Memory B cell (primary cell): ENCODE results near the gene CRLF3.

Source experiments
- ATAC-seq: fragments of 150-1000 bp; cut with Tn5 transposase; 2 replicates; pipeline ENCODE4 v1.10.0; 2021; ENCODE audit warnings: low read depth, mild to moderate bottlenecking, moderate library complexity
- DNase-seq, 2 donors: peaks; one replicate each; pipeline ENCODE4 v3.0.0; 2022; ENCODE audit warnings: low spot score in 2 of 2
- H3K27ac Mint-ChIP-seq: one replicate; pipeline ENCODE4 v1.8.0; 2022; ENCODE audit warnings: mild to moderate bottlenecking, moderate library complexity, mixed read lengths
- H3K27me3 Mint-ChIP-seq: one replicate; pipeline ENCODE4 v1.8.0; 2022; ENCODE audit warnings: mixed read lengths
- H3K36me3 Mint-ChIP-seq: one replicate; pipeline ENCODE4 v1.8.0; 2022; ENCODE audit warnings: mild to moderate bottlenecking, mixed read lengths
- H3K4me1 Mint-ChIP-seq: one replicate; pipeline ENCODE4 v1.8.0; 2022; ENCODE audit warnings: mixed read lengths
- H3K4me3 Mint-ChIP-seq: one replicate; pipeline ENCODE4 v1.8.0; 2022; ENCODE audit warnings: mild to moderate bottlenecking, moderate library complexity, mixed read lengths
- H3K9me3 Mint-ChIP-seq: one replicate; pipeline ENCODE4 v1.8.0; 2022; ENCODE audit warnings: mixed read lengths

CRLF3 gene

DNA sequence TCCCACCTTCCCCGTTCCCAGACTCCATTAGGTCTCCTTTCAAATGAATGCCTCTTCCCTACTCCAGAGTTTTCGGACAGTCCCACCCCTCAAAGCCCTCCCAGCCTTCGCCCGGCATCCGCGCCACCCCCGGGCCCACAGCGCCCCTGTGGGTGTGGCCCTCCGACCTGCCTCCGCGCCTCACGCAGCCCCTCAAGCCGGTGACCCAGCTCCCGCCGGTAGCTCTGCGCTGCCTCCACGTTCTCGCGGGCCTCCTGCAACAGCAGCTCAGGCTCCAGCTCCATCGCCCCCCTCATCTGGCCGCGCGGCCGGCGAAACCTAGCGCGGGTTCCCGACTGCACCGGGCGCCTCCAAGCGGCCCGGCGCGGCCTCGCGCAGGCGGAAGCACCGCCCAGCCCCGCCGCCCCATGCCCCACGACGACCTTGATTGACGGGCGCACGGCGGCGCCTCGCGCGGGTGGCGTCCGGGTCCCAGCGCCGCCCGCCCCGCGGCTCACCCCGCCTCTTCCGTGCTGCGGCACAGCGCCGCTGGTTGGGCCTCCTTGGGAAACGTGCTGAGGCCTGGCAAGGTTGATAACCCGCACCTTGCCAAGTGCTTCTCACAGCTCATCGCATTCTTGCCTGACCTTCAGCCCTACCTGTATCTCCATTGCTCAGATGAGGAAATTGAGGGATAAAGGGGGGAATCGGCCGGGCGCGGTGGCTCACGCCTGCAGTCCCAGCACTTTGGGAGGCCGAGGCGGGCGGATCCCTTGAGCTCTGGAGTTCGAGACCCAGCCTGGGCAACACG is at the start of gene CRLF3:
Gene CRLF3 (minus strand): TSS at position 337 of the 790 bp plus-strand sequence. CDS start 41 bp downstream, at position 296.
- peaks cover 24% of the 10 kb centered on the region for H3K4me1 Mint-ChIP-seq
- H3K9me3 Mint-ChIP-seq, result no peaks in the 10 kb centered on the region
- H3K36me3 Mint-ChIP-seq, result peaks cover 2% of the 10 kb centered on the region
- peak within 1 kb of the TSS; percentile 88 for H3K27ac Mint-ChIP-seq
- H3K27me3 Mint-ChIP-seq, result no peaks in the 10 kb centered on the region
- ATAC-seq (peak; percentile 94), DNase-seq (peak; percentile 85 to 87)
- peak within 1 kb of the TSS; percentile 98 for H3K4me3 Mint-ChIP-seq

GRCh38 chr17:30869005-30869404 is 44.5 kb upstream of the CRLF3 start:
- Mint-ChIP-seq H3K27me3 (no peaks in the 10 kb centered on the region), H3K4me3 (no peak overlapping the region), H3K27ac (no peak overlapping the region), H3K4me1 (no peaks in the 10 kb centered on the region), H3K36me3 (peaks cover 9% of the 10 kb centered on the region), H3K9me3 (no peaks in the 10 kb centered on the region)
- DNase-seq (no peak), ATAC-seq (no peak)

- no peaks in the 10 kb centered on the region for H3K9me3 Mint-ChIP-seq
- ATAC-seq (no peak), DNase-seq (no peak)
- no peak overlapping the region for H3K4me3 Mint-ChIP-seq
- H3K36me3 Mint-ChIP-seq, result peaks cover under 1% of the 10 kb centered on the region
- H3K27me3 Mint-ChIP-seq, result no peaks in the 10 kb centered on the region
- H3K27ac Mint-ChIP-seq, result no peak overlapping the region
- no peaks in the 10 kb centered on the region for H3K4me1 Mint-ChIP-seq
Observed at GRCh38 chr17:30864636-30865035, 40.1 kb upstream of the CRLF3 start.

- DNase-seq (no peak), ATAC-seq (no peak)
- H3K27ac Mint-ChIP-seq, result no peak overlapping the region
Observed at GRCh38 chr17:30858556-30859250, 34.2 kb upstream of the CRLF3 start.

DNA sequence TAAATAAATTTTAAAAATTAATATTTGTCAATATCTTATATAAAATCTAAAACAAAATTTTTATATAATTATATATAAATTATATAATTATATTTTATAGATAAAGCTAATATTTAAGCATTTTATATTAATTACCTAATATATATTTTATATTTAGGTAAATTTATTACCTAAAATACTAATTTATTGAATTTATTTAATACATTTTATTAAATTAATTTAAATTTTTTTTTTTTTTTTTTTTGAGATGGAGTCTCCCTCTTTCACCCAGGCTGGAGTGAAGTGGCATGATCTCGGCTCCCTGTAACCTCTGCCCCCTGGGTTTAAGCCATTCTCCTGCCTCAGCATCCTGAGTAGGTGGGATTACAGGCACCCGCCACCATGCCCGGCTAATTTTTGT is 29.7 kb upstream of the CRLF3 start:
- H3K27me3 Mint-ChIP-seq, result no peaks in the 10 kb centered on the region
- H3K27ac Mint-ChIP-seq, result no peak overlapping the region
- peaks cover 7% of the 10 kb centered on the region for H3K36me3 Mint-ChIP-seq
- DNase-seq, result no peak
- H3K4me3 Mint-ChIP-seq, result no peak overlapping the region
- H3K4me1 Mint-ChIP-seq, result no peaks in the 10 kb centered on the region
- no peak for ATAC-seq
- no peaks in the 10 kb centered on the region for H3K9me3 Mint-ChIP-seq

More at GRCh38 chr17:30858556-30859250, 34.2 kb upstream of the CRLF3 start:
- Mint-ChIP-seq H3K36me3 (peaks cover 5% of the 10 kb centered on the region), H3K4me3 (no peak overlapping the region), H3K4me1 (no peaks in the 10 kb centered on the region), H3K9me3 (no peaks in the 10 kb centered on the region), H3K27me3 (no peaks in the 10 kb centered on the region)

GRCh38 chr17:30848021-30848420 is 23.5 kb upstream of the CRLF3 start:
- H3K27ac Mint-ChIP-seq, result no peak overlapping the region
- H3K9me3 Mint-ChIP-seq, result no peaks in the 10 kb centered on the region
- ATAC-seq (no peak), DNase-seq (no peak)
- H3K27me3 Mint-ChIP-seq, result no peaks in the 10 kb centered on the region
- H3K36me3 Mint-ChIP-seq, result no peaks in the 10 kb centered on the region
- H3K4me1 Mint-ChIP-seq, result no peaks in the 10 kb centered on the region
- no peak overlapping the region for H3K4me3 Mint-ChIP-seq

- peak; percentile 59 for ATAC-seq
- no peaks in the 10 kb centered on the region for H3K9me3 Mint-ChIP-seq
- DNase-seq, result no peak
- H3K4me1 Mint-ChIP-seq, result no peaks in the 10 kb centered on the region
- H3K36me3 Mint-ChIP-seq, result peaks cover 7% of the 10 kb centered on the region
- H3K4me3 Mint-ChIP-seq, result no peak overlapping the region
- no peak overlapping the region for H3K27ac Mint-ChIP-seq
- H3K27me3 Mint-ChIP-seq, result no peaks in the 10 kb centered on the region
Observed at GRCh38 chr17:30840771-30841170, 16.3 kb upstream of the CRLF3 start.

- no peaks in the 10 kb centered on the region for H3K9me3 Mint-ChIP-seq
- H3K4me1 Mint-ChIP-seq, result no peaks in the 10 kb centered on the region
- DNase-seq, result no peak
- H3K4me3 Mint-ChIP-seq, result no peak overlapping the region
- peaks cover 7% of the 10 kb centered on the region for H3K36me3 Mint-ChIP-seq
- H3K27me3 Mint-ChIP-seq, result no peaks in the 10 kb centered on the region
- H3K27ac Mint-ChIP-seq, result no peak overlapping the region
- ATAC-seq, result no peak
Observed at GRCh38 chr17:30838202-30838807, 13.8 kb upstream of the CRLF3 start.

DNA sequence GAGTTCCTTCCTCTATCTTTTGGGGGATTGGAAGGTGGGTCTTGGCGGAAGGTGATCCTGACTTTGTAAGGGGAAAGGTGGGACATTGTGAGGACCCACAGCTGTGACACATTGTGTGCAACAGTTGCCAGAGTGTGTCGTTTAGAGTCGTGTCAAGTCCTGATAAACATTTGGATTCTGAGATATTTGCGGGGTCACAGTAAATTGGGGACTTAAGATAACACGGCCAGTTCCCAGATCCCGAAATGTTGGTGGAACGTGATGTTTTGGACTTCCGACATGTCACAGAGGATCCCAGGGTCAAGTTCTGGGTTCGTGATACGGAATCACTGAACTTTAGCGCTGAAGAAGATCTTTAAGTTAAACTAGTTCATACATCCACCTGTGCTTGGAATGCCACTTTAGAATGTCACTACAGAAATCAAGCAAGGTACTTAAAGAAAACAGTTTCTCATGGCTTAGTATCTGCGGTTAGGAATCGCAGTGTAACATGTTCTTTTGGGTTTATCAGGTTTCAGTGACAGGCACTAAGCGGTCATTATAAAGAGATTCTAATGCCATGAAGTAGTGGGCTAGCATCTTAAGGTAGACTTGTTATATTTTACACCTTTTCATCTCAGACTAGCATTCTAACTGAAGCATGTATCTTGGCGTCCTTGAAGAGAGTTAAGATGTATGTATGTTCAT is 8.1 kb upstream of the CRLF3 start:
- H3K9me3 Mint-ChIP-seq, result no peaks in the 10 kb centered on the region
- H3K27me3 Mint-ChIP-seq, result no peaks in the 10 kb centered on the region
- ATAC-seq, result no peak
- DNase-seq, result no peak
- H3K4me3 Mint-ChIP-seq, result peak overlapping the region; percentile 93
- H3K27ac Mint-ChIP-seq, result peak overlapping the region; percentile 79
- no peaks in the 10 kb centered on the region for H3K36me3 Mint-ChIP-seq
- H3K4me1 Mint-ChIP-seq, result peaks cover 17% of the 10 kb centered on the region

DNA sequence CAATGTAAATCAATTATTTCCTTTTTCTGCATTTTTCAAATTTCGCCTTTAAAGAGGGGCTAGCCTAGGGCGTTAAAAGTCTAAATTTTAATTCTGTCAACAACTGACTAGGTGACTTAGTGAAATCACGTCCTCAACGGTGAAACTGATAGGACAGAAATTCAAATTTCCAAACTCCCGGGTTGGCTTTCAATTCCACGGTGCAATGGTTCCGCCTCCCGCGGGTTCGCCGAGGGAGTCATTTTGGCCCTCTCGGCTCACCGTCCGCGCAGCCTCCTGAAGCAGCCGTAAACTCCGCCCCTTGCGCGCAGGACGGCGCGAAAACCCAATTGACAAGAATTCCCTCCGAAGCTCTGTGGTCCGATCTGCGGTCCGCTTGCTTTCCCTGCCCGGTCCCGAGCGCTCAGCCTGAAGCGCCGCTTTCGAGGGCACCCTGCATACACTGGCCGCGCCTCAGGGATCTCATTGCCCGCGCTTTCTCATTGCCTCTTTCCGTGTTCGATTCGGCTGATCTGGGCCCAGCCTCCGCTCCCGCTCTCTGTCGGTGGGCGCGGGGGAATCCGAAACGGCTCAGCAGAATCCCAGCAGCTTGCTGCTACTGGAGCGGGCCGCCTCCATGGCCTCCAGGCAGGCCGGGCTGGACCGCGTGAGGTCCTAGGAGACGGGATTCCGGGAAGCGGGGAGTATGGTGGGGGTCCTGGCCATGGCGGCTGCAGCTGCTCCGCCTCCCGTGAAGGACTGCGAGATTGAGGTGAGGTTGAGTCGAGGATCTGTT is 7.4 kb upstream of the CRLF3 start, which contains the start of gene ATAD5:
Gene ATAD5 (plus strand): TSS at position 304 of the 775 bp plus-strand sequence. CDS start 382 bp downstream, at position 686.
- peak within 1 kb of the TSS; percentile 79 for H3K27ac Mint-ChIP-seq
- no peaks in the 10 kb centered on the region for H3K9me3 Mint-ChIP-seq
- peak; percentile 72 to 85 for DNase-seq
- H3K36me3 Mint-ChIP-seq, result no peaks in the 10 kb centered on the region
- peak within 1 kb of the TSS; percentile 93 for H3K4me3 Mint-ChIP-seq
- H3K4me1 Mint-ChIP-seq, result peaks cover 17% of the 10 kb centered on the region
- H3K27me3 Mint-ChIP-seq, result no peaks in the 10 kb centered on the region
- ATAC-seq, result peak; percentile 96

DNA sequence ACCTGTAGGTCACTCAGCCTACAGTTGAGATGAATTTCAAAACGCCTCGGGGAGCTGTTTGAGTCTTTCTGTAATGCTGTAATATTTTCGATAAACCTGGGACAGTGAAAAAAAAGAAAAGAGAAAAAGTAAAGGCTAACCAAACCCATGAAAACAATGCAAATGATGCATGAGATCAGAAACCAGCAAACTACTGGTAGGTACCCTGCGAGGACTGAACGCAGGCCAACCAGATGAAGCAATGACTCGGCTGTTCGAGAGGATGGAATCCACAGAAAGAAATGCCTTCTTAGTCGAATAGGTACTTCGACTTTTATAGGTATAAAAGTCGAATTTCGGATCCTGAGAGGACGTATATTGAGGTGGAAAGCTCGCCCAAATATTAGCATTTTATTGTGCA is 6.8 kb upstream of the CRLF3 start:
- no peaks in the 10 kb centered on the region for H3K9me3 Mint-ChIP-seq
- H3K4me1 Mint-ChIP-seq, result peaks cover 17% of the 10 kb centered on the region
- peak overlapping the region; percentile 93 for H3K4me3 Mint-ChIP-seq
- ATAC-seq (peak; percentile 46), DNase-seq (no peak)
- no peaks in the 10 kb centered on the region for H3K27me3 Mint-ChIP-seq
- H3K36me3 Mint-ChIP-seq, result no peaks in the 10 kb centered on the region
- H3K27ac Mint-ChIP-seq, result peak overlapping the region; percentile 79

- ATAC-seq (no peak), DNase-seq (no peak)
- H3K27ac Mint-ChIP-seq, result no peak overlapping the region
- H3K36me3 Mint-ChIP-seq, result peaks cover 2% of the 10 kb centered on the region
- H3K4me3 Mint-ChIP-seq, result peak overlapping the region; percentile 51
- H3K9me3 Mint-ChIP-seq, result no peaks in the 10 kb centered on the region
- peaks cover 18% of the 10 kb centered on the region for H3K4me1 Mint-ChIP-seq
- no peaks in the 10 kb centered on the region for H3K27me3 Mint-ChIP-seq
Observed at GRCh38 chr17:30829022-30829421, 4.5 kb upstream of the CRLF3 start.

- no peak overlapping the region for H3K27ac Mint-ChIP-seq
- ATAC-seq, result no peak
- no peak for DNase-seq
- no peaks in the 10 kb centered on the region for H3K27me3 Mint-ChIP-seq
- peaks cover 17% of the 10 kb centered on the region for H3K4me1 Mint-ChIP-seq
- H3K9me3 Mint-ChIP-seq, result no peaks in the 10 kb centered on the region
- H3K36me3 Mint-ChIP-seq, result peaks cover 2% of the 10 kb centered on the region
- H3K4me3 Mint-ChIP-seq, result no peak overlapping the region
Observed at GRCh38 chr17:30827082-30827481, 2.6 kb upstream of the CRLF3 start.
